Left colon (tissue), 2 donors: ENCODE measurements around the gene LDLR. TPM values are rescaled to one million over a fixed set of nuclear protein-coding genes. Genes with fewer than 3 reads are reported as not detected.

Experiments used
- ATAC-seq: fragments of 200-7000 bp; cut with Tn5 transposase; one replicate; pipeline ENCODE4 v1.9.1; 2020; ENCODE audit warnings: mild to moderate bottlenecking, moderate library complexity
- DNase-seq, 2 donors: peaks; one replicate each; pipeline ENCODE4 v3.0.0-alpha.2; 2020
- intact Hi-C, 2 donors: fragments of 100-400 bp; cut with DNase I in 1 of 2; cut with micrococcal nuclease in 1 of 2; formaldehyde crosslinking; loops; one replicate each; pipeline versions ENCODE4 v1.11.2 to v1.14.0; 2022; cut with DNase I, micrococcal nuclease
- long read RNA-seq: library from polyadenylated mRNA; unstranded; transcript quantifications from one replicate; pipeline ENCODE4 v2.0.0, GENCODE V29; 2021
- total RNA-seq, 2 donors: library from RNA; stranded (reverse); fragmentation: NEBNext Ultra II Directional; extraction: Animal tissue kit (Norgen Biotek cat#: 25700); gene quantifications; one replicate each; pipeline ENCODE4 v1.2.1, GENCODE V29; 2021
- donor health status: DM: no; HTN: no; CAD: no.
- donor health status: DM: yes; HTN: yes; CAD: no.

LDLR gene
- 100 to 1,000 TPM; 122 to 224 TPM for total RNA-seq
- long read RNA-seq, partial matches to known transcripts = 18 of 105 reads
- long read RNA-seq, other reads (novel, unspliced or antisense) = 87 of 105 reads

DNA sequence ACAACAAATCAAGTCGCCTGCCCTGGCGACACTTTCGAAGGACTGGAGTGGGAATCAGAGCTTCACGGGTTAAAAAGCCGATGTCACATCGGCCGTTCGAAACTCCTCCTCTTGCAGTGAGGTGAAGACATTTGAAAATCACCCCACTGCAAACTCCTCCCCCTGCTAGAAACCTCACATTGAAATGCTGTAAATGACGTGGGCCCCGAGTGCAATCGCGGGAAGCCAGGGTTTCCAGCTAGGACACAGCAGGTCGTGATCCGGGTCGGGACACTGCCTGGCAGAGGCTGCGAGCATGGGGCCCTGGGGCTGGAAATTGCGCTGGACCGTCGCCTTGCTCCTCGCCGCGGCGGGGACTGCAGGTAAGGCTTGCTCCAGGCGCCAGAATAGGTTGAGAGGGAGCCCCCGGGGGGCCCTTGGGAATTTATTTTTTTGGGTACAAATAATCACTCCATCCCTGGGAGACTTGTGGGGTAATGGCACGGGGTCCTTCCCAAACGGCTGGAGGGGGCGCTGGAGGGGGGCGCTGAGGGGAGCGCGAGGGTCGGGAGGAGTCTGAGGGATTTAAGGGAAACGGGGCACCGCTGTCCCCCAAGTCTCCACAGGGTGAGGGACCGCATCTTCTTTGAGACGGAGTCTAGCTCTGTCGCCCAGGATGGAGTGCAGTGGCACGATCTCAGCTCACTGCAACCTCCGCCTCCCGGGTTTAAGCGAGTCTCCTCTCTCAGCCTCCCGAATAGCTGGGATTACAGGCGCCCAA, at the start of gene LDLR:
LDLR (plus strand) TSS at position 210 of the 760 bp plus-strand sequence; CDS start at position 296, 86 bp downstream.
- peak; percentile 67 for ATAC-seq
- peak; percentile 86 to 92 for DNase-seq
- intact Hi-C loops = no loop called here

DNA sequence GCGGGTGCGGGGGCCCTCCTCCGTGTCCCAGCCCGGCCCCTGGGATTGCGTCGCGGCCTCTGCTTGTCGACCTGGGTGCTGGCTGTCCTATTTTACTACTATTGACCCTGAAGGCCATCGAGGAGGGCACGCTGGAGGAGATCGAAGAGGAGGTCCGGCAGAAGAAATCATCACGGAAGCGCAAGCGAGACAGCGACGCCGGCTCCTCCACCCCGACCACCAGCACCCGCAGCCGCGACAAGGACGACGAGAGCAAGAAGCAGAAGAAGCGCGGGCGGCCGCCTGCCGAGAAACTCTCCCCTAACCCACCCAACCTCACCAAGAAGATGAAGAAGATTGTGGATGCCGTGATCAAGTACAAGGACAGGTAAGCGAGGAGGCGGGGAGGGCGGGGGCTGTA, 48.1 kb upstream of the LDLR start:
- ATAC-seq = no peak
- intact Hi-C loops = loop anchor here in 1 of 2 donors (10.0 kb wide), 1 partner anchor 84 kb away; no protein-coding TSS in a partner anchor

GRCh38 chr19:11041966-11042627, 47.2 kb upstream of the LDLR start:
- DNase-seq (no peak), ATAC-seq (peak; percentile 84)
- intact Hi-C loops = loop anchor here in 1 of 2 donors (10.0 kb wide), 1 partner anchor 83 kb away; no protein-coding TSS in a partner anchor

More for the DNA sequence above, 48.1 kb upstream of the LDLR start:
- DNase-seq = no peak

DNA sequence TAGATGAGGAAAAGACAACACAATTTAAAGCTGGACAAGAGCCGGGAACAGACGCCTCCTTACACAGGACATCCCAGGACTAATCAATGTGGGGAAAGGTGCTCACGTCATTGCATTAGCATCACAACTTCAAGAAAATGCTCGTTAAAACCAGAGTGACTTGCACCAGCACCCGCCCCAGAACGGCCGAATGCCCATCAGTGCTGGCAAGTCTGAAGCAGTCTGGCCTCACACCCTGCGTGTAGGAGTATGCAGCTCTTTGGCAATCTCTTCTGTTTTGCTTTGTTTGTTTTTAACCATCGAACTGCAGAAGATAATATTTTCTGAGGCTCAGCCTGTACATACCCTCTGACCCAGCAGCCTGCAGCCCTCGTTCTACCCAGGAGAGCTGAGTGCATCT, 44.8 kb upstream of the LDLR start:
- no peak for DNase-seq
- intact Hi-C loops = loop anchor here in 1 of 2 donors (10.0 kb wide), 1 partner anchor 80 kb away; no protein-coding TSS in a partner anchor
- no peak for ATAC-seq

GRCh38 chr19:11045536-11045935, 43.7 kb upstream of the LDLR start:
- intact Hi-C loops = loop anchor here in 1 of 2 donors (10.0 kb wide), 1 partner anchor 79 kb away; no protein-coding TSS in a partner anchor
- ATAC-seq (no peak), DNase-seq (no peak)

DNA sequence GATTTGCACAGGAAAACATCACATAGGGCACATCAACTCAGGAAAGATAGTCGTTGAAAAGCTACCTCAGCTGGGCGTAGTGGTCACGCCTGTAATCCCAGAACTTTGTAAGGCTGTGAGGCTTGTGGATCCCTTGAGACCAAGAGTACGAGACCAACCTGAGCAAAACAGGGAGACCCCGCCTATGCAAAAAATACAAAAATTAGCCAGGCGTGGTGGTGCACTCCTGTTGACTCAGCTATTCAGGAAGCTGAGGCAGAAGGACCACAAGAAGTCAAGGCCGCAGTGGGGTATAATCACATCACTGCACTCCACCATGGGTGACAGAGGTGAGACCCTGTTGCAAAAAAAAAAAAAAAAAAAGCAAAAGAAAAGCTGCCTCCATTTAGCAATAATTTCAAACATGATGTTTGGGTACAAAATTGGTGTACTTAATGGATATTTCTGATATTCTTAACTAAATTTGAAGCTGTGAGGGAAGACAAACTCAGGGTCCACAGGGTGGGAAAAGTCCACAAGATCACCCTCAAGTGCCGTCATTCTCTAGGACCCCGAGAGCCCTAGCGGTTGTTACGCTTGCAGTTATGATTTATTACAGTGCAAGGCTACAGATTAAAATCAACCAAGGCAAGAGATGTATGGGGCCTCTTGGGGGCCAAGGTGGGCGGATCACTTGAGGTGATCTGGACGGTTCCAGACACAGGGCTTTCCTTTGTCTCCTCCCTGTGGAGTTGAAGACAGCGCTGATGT, 42.5 kb upstream of the LDLR start:
- no peak for DNase-seq
- ATAC-seq = no peak
- intact Hi-C loops = loop anchor here in 1 of 2 donors (10.0 kb wide), 1 partner anchor 78 kb away; no protein-coding TSS in a partner anchor

DNA sequence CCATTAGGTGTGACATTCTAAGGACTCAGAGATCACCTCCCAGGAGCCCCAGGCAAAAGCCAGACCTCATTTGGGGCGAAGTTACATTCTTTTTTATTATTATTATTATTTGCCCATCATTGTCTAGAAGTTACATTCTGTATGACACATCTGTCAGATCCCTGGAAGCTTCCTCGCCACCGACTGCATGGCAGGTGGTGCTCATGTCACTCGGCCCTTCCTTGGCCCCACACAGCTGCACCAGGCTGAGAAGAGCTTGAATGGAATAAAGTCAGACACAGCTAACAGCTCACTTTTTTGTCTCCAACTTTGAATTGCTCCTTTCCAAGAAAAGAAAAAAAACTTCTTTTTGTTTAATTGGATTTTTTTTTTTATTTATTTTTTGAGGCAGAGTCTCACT, 41.4 kb upstream of the LDLR start:
- DNase-seq = no peak
- no peak for ATAC-seq
- intact Hi-C loops = loop anchor here in 1 of 2 donors (10.0 kb wide), 1 partner anchor 77 kb away; no protein-coding TSS in a partner anchor

- DNase-seq (no peak), ATAC-seq (no peak)
- intact Hi-C loops = no loop called here
Measured at GRCh38 chr19:11050323-11051114, 38.7 kb upstream of the LDLR start.

- intact Hi-C loops = no loop called here
- ATAC-seq (no peak), DNase-seq (no peak)
Measured at GRCh38 chr19:11053817-11054195, 35.5 kb upstream of the LDLR start.

- ATAC-seq = no peak
- intact Hi-C loops = no loop called here
- DNase-seq = no peak
Measured at GRCh38 chr19:11054200-11054599, 35.1 kb upstream of the LDLR start.

DNA sequence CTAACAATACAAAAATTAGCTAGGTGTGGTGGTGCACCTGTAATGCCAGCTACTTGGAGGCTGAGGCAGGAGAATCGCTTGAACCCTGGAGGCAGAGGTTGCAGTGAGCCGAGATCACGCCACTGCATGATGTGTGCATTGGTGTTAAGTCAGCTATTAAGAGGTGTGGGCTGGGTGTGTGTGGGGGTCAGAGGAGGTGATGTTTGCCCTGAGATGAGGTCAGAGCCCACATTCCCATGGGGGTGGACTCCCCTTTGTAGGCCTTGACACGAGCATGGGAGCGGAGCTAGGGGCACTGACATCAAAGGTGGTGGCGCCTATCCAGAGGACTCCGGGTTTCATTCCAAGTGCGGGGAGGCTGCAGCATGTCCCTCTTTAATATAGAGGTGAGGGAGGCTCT, 34.6 kb upstream of the LDLR start:
- no peak for ATAC-seq
- intact Hi-C loops = no loop called here
- no peak for DNase-seq

GRCh38 chr19:11058246-11059030, 30.8 kb upstream of the LDLR start:
- ATAC-seq = no peak
- no peak for DNase-seq
- intact Hi-C loops = no loop called here

- intact Hi-C loops = no loop called here
- ATAC-seq (peak; percentile 4), DNase-seq (no peak)
Measured at GRCh38 chr19:11059511-11060358, 29.5 kb upstream of the LDLR start.

DNA sequence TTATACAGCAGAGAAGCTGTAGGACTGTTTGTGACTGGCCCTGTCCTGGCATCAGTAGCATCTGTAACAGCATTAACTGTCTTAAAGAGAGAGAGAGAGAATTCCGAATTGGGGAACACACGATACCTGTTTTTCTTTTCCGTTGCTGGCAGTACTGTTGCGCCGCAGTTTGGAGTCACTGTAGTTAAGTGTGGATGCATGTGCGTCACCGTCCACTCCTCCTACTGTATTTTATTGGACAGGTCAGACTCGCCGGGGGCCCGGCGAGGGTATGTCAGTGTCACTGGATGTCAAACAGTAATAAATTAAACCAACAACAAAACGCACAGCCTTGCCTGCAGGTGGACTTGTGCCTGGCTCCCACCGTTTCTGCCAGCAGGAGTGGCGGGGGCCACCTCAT, 27.3 kb upstream of the LDLR start:
- intact Hi-C loops = no loop called here
- ATAC-seq = no peak
- DNase-seq = peak in 1 of 2 donors; percentile 63

DNA sequence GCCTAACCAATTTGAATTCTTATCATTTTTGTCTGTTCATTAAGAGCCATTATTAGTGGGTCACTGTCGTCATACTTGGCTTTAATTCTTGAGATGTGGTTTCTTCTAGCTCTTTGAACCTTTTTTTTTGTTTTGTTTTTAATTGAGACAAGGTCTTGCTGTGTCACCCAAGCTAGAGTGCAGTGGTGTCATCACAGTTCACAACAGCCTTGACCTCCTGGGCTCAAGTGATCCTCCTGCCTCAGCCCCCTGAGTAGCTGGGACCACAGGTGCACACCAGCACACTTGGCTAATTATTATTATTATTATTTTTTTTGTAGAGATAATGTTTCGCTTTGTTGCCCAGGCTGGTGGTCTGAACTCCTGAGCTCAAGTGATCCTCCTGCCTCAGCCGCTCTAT, 25.8 kb upstream of the LDLR start:
- DNase-seq (no peak), ATAC-seq (no peak)
- intact Hi-C loops = no loop called here

DNA sequence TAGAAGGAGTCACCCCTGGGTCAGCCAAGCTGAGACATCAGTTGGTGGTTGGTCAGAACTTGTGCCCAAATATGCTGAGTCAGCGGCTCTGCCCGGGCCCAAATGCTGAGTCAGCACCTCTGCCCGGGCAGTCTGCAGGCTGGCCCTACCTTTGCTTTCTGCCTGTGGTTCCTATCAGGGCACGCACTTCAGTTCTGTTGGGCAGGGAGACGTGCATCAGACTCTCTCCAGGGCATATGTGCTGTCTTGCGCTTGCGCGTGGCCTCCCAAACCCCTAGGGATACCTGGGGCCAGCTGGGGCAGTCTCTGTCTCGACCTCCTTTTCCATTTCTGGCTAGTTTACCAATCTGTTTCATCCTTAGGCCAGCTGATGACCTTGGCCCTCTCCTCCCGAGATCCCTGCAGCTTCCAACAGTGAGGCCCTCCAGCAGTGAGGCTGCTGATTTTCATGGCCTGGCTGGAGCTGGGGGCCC, 24.4 kb upstream of the LDLR start:
- DNase-seq = no peak
- ATAC-seq = no peak
- intact Hi-C loops = no loop called here

DNA sequence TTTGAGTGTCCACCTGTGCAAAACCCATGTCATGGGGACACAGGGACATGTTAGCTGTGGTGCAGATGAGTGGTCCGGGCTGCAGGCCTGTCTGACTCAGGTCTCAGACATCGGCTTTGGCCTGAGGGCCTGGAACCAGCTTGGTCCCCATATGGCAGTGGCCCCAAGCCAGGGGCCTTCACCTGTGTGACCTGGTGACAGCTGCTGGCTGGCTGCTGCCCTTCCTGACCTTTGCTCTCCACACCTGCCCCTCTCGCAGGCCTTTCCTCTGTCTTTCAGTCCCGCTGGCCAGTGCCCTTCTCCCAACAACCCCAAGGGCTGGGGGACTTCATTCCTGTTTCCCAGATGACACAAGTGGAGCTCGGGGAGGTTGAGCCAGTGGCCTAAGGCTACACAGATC, 22.9 kb upstream of the LDLR start:
- ATAC-seq = no peak
- DNase-seq = no peak
- intact Hi-C loops = no loop called here
